ENCODE measurements around the gene TSSK6.

TSSK6 gene

GRCh38 chr19:19529783-19530422 lies 14.6 kb upstream of the TSSK6 start:
- no peak for DNase-seq

GRCh38 chr19:19528721-19529490 lies 13.6 kb upstream of the TSSK6 start, which contains the start of gene YJEFN3:
TSS of gene YJEFN3 (plus strand) at chr19:19528911. CDS start at chr19:19528933, 22 bp downstream.
- no peak for DNase-seq

GRCh38 chr19:19527674-19528625 lies 12.6 kb upstream of the TSSK6 start:
- DNase-seq = no peak

- no peak for DNase-seq
These were observed 12.0 kb upstream of the TSSK6 start for GRCh38 chr19:19527371-19527656.

- no peak for DNase-seq
These were observed 11.4 kb upstream of the TSSK6 start for GRCh38 chr19:19526581-19527370.

- no peak for DNase-seq
These were observed 10.4 kb upstream of the TSSK6 start for GRCh38 chr19:19525611-19526380.

GRCh38 chr19:19524053-19524452 lies 8.7 kb upstream of the TSSK6 start:
- DNase-seq = no peak

- no peak for DNase-seq
These were observed 7.8 kb upstream of the TSSK6 start for GRCh38 chr19:19523177-19523576.

GRCh38 chr19:19520989-19521388 lies 5.6 kb upstream of the TSSK6 start:
- no peak for DNase-seq

GRCh38 chr19:19517235-19517619 lies 1.9 kb upstream of the TSSK6 start:
- DNase-seq = no peak

GRCh38 chr19:19515642-19516519 lies 533 bp upstream of the TSSK6 start, which contains the start of gene NDUFA13:
TSS of gene NDUFA13 (plus strand) at chr19:19516225. CDS start at chr19:19516239, 14 bp downstream.
- DNase-seq = peak; percentile 90

GRCh38 chr19:19514215-19514657 lies 1.1 kb downstream of the TSSK6 start:
- DNase-seq = no peak

GRCh38 chr19:19513682-19514081 lies 1.7 kb downstream of the TSSK6 start:
- no peak for DNase-seq

- no peak for DNase-seq
These were observed 4.9 kb downstream of the TSSK6 start for GRCh38 chr19:19510432-19510831.

- DNase-seq = no peak
These were observed 7.1 kb downstream of the TSSK6 start for GRCh38 chr19:19508217-19508616.

GRCh38 chr19:19507354-19507753 lies 8.0 kb downstream of the TSSK6 start:
- no peak for DNase-seq

- no peak for DNase-seq
These were observed 8.8 kb downstream of the TSSK6 start for GRCh38 chr19:19506592-19506991.

GRCh38 chr19:19505669-19506326 lies 9.6 kb downstream of the TSSK6 start:
- no peak for DNase-seq

- no peak for DNase-seq
These were observed 10.3 kb downstream of the TSSK6 start for GRCh38 chr19:19504754-19505668.
